ENCODE data around the gene PRAME.
"Not testable (repeated sequence)": the region's sequence is repeated elsewhere in the genome, so short reads cannot be mapped to it uniquely, and the experiment has no call there.

Gene PRAME

GRCh38 chr22:22510833-22511232 lies 48.2 kb downstream of the PRAME start:
- peaks cover 0 to 16% (median 7%) of the 10 kb centered on the region in 5 donors for H3K9me3 ChIP-seq (ENCODE audit: control insufficient read depth in 5 of 5, low read length in 5 of 5)
- not testable (repeated sequence) for H3K36me3 ChIP-seq (ENCODE audit: control insufficient read depth in 5 of 5, insufficient read depth in 5 of 5, low read length in 5 of 5); H3K9ac ChIP-seq (ENCODE audit: low read length in 5 of 5); H3K27ac ChIP-seq (ENCODE audit: low read depth, low read length); H3K4me3 ChIP-seq (ENCODE audit: low read depth in 1 of 5, low read length in 5 of 5)
- H3K4me1 ChIP-seq (ENCODE audit: control insufficient read depth in 5 of 5, insufficient read depth in 5 of 5, low read length in 5 of 5), result peaks cover 0 to 14% (median 12%) of the 10 kb centered on the region in 5 donors
- H3K27me3 ChIP-seq (ENCODE audit: control insufficient read depth in 5 of 5, insufficient read depth in 4 of 5, low read length in 5 of 5), result peaks cover 0 to 18% (median 9%) of the 10 kb centered on the region in 5 donors

- H3K4me3 ChIP-seq (ENCODE audit: low read depth in 1 of 5, low read length in 5 of 5); H3K36me3 ChIP-seq (ENCODE audit: control insufficient read depth in 5 of 5, insufficient read depth in 5 of 5, low read length in 5 of 5): not testable (repeated sequence)
- H3K9me3 ChIP-seq (ENCODE audit: control insufficient read depth in 5 of 5, low read length in 5 of 5), result peaks cover 0 to 16% (median 7%) of the 10 kb centered on the region in 5 donors
These were observed 49.2 kb downstream of the PRAME start for GRCh38 chr22:22509912-22510311.

GRCh38 chr22:22508274-22509176 lies 50.5 kb downstream of the PRAME start, which contains the start of gene ZNF280B:
Gene ZNF280B (minus strand): TSS chr22:22508742. CDS start chr22:22489398, 19,344 bp downstream.
- peak within 1 kb of the TSS; percentile 54 to 74 (median 62) for H3K4me3 ChIP-seq (ENCODE audit: low read depth in 1 of 5, low read length in 5 of 5)
- H3K36me3 ChIP-seq (ENCODE audit: control insufficient read depth in 5 of 5, insufficient read depth in 5 of 5, low read length in 5 of 5), result no peaks in the 10 kb centered on the region
- H3K9ac ChIP-seq (ENCODE audit: low read length in 5 of 5), result peak within 1 kb of the TSS in 4 of 5 donors; percentile 55 to 67 (median 63)
- peaks cover 0 to 14% (median 12%) of the 10 kb centered on the region in 5 donors for H3K4me1 ChIP-seq (ENCODE audit: control insufficient read depth in 5 of 5, insufficient read depth in 5 of 5, low read length in 5 of 5)
- peaks cover 0 to 16% (median 7%) of the 10 kb centered on the region in 5 donors for H3K9me3 ChIP-seq (ENCODE audit: control insufficient read depth in 5 of 5, low read length in 5 of 5)
- H3K27me3 ChIP-seq (ENCODE audit: control insufficient read depth in 5 of 5, insufficient read depth in 4 of 5, low read length in 5 of 5), result peaks cover 0 to 6% (median 2%) of the 10 kb centered on the region in 5 donors
- no peak within 1 kb of the TSS for H3K27ac ChIP-seq (ENCODE audit: low read depth, low read length)

More at GRCh38 chr22:22509912-22510311, 49.2 kb downstream of the PRAME start:
- H3K27me3 ChIP-seq (ENCODE audit: control insufficient read depth in 5 of 5, insufficient read depth in 4 of 5, low read length in 5 of 5), result peaks cover 0 to 14% (median 5%) of the 10 kb centered on the region in 5 donors
- not testable (repeated sequence) for H3K9ac ChIP-seq (ENCODE audit: low read length in 5 of 5); H3K27ac ChIP-seq (ENCODE audit: low read depth, low read length)
- H3K4me1 ChIP-seq (ENCODE audit: control insufficient read depth in 5 of 5, insufficient read depth in 5 of 5, low read length in 5 of 5), result peaks cover 0 to 14% (median 12%) of the 10 kb centered on the region in 5 donors

GRCh38 chr22:22507743-22508273 lies 51.3 kb downstream of the PRAME start:
- no peak overlapping the region for H3K27ac ChIP-seq (ENCODE audit: low read depth, low read length)
- peak overlapping the region in 4 of 5 donors; percentile 55 to 67 (median 63) for H3K9ac ChIP-seq (ENCODE audit: low read length in 5 of 5)
- H3K9me3 ChIP-seq (ENCODE audit: control insufficient read depth in 5 of 5, low read length in 5 of 5), result peaks cover 0 to 16% (median 7%) of the 10 kb centered on the region in 5 donors
- H3K27me3 ChIP-seq (ENCODE audit: control insufficient read depth in 5 of 5, insufficient read depth in 4 of 5, low read length in 5 of 5), result peaks cover 0 to 6% (median 2%) of the 10 kb centered on the region in 5 donors
- no peaks in the 10 kb centered on the region for H3K36me3 ChIP-seq (ENCODE audit: control insufficient read depth in 5 of 5, insufficient read depth in 5 of 5, low read length in 5 of 5)
- peaks cover 0 to 14% (median 12%) of the 10 kb centered on the region in 5 donors for H3K4me1 ChIP-seq (ENCODE audit: control insufficient read depth in 5 of 5, insufficient read depth in 5 of 5, low read length in 5 of 5)
- peak overlapping the region; percentile 54 to 74 (median 62) for H3K4me3 ChIP-seq (ENCODE audit: low read depth in 1 of 5, low read length in 5 of 5)

- peaks cover 0 to 16% (median 7%) of the 10 kb centered on the region in 5 donors for H3K9me3 ChIP-seq (ENCODE audit: control insufficient read depth in 5 of 5, low read length in 5 of 5)
- no peak overlapping the region for H3K27ac ChIP-seq (ENCODE audit: low read depth, low read length)
These were observed 52.3 kb downstream of the PRAME start for GRCh38 chr22:22506736-22507135.

GRCh38 chr22:22498267-22498666 lies 60.8 kb downstream of the PRAME start:
- H3K27ac ChIP-seq (ENCODE audit: low read depth, low read length), result no peak overlapping the region
- H3K4me3 ChIP-seq (ENCODE audit: low read depth in 1 of 5, low read length in 5 of 5), result no peak overlapping the region
- no peak overlapping the region for H3K9ac ChIP-seq (ENCODE audit: low read length in 5 of 5)
- no peaks in the 10 kb centered on the region for H3K27me3 ChIP-seq (ENCODE audit: control insufficient read depth in 5 of 5, insufficient read depth in 4 of 5, low read length in 5 of 5)
- no peaks in the 10 kb centered on the region for H3K4me1 ChIP-seq (ENCODE audit: control insufficient read depth in 5 of 5, insufficient read depth in 5 of 5, low read length in 5 of 5)
- no peaks in the 10 kb centered on the region for H3K9me3 ChIP-seq (ENCODE audit: control insufficient read depth in 5 of 5, low read length in 5 of 5)
- no peaks in the 10 kb centered on the region for H3K36me3 ChIP-seq (ENCODE audit: control insufficient read depth in 5 of 5, insufficient read depth in 5 of 5, low read length in 5 of 5)

More at GRCh38 chr22:22506736-22507135, 52.3 kb downstream of the PRAME start:
- Histone ChIP-seq H3K4me1 (ENCODE audit: control insufficient read depth in 5 of 5, insufficient read depth in 5 of 5, low read length in 5 of 5) (peaks cover 0 to 14% (median 12%) of the 10 kb centered on the region in 5 donors), H3K27me3 (ENCODE audit: control insufficient read depth in 5 of 5, insufficient read depth in 4 of 5, low read length in 5 of 5) (peaks cover 0 to 6% (median 2%) of the 10 kb centered on the region in 5 donors), H3K9ac (ENCODE audit: low read length in 5 of 5) (no peak overlapping the region), H3K4me3 (ENCODE audit: low read depth in 1 of 5, low read length in 5 of 5) (no peak overlapping the region), H3K36me3 (ENCODE audit: control insufficient read depth in 5 of 5, insufficient read depth in 5 of 5, low read length in 5 of 5) (no peaks in the 10 kb centered on the region)
